Breast epithelium (tissue), 3 donors: ENCODE data around the gene TWIST1.

Experiments used
- POLR2A ChIP-seq: fragments of 450-650 bp; IDR thresholded peaks from one replicate; pipeline ENCODE4 v1.6.1; 2016; ENCODE audit warnings: antibody characterized with exemption, mild to moderate bottlenecking, moderate library complexity
- TF ChIP-seq, protein P1 (sequence below), 3 donors: fragments of 450-650 bp; IDR thresholded peaks; one replicate each; pipeline ENCODE4 v1.5.1; 2016 to 2017; ENCODE audit warnings: antibody characterized with exemption in 3 of 3, mild to moderate bottlenecking in 3 of 3, moderate library complexity in 3 of 3

DNA sequence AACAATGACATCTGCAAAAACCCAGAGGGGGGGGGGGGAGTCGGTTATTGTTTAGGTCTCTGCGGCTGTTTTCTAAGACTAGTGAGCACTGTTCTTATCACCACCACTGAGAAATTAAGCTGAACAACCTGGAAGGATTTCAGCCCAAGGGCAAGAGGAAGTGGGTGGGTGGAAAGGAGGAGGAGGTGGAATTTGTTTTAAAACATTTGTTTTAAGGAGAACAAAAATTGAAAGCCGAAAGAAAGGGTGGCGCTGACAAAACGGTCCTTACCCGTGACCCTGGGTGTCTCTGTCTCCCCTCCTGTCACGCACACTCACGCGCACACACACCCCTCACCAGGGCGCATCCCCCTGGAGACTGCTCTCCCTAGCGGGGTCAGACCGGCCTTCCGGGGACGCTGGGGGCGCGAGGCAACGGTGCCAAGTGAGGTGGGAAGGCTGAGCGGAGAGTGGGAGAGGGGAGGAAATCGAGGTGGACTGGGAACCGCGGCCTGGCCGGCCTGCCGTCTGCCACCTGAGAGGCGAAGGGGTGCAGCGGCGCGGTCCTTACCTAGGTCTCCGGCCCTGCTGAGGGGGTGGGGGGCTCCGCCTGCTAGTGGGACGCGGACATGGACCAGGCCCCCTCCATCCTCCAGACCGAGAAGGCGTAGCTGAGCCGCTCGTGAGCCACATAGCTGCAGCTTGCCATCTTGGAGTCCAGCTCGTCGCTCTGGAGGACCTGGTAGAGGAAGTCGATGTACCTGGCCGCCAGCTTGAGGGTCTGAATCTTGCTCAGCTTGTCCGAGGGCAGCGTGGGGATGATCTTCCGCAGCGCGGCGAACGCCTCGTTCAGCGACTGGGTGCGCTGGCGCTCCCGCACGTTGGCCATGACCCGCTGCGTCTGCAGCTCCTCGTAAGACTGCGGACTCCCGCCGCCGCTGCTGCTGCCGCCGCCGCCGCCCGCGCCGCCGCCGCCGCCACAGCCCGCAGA, 1.0 kb downstream of the TWIST1 start:
- TF ChIP-seq, protein P1, sequence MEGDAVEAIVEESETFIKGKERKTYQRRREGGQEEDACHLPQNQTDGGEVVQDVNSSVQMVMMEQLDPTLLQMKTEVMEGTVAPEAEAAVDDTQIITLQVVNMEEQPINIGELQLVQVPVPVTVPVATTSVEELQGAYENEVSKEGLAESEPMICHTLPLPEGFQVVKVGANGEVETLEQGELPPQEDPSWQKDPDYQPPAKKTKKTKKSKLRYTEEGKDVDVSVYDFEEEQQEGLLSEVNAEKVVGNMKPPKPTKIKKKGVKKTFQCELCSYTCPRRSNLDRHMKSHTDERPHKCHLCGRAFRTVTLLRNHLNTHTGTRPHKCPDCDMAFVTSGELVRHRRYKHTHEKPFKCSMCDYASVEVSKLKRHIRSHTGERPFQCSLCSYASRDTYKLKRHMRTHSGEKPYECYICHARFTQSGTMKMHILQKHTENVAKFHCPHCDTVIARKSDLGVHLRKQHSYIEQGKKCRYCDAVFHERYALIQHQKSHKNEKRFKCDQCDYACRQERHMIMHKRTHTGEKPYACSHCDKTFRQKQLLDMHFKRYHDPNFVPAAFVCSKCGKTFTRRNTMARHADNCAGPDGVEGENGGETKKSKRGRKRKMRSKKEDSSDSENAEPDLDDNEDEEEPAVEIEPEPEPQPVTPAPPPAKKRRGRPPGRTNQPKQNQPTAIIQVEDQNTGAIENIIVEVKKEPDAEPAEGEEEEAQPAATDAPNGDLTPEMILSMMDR (IDR thresholded peaks at IDR 0.05) = no peak
- TF ChIP-seq POLR2A = no peak
